HG03097 (cell line): Measurements from ENCODE around the gene CYFIP2.

Experiments used
- ATAC-seq: cut with Tn5 transposase; IDR thresholded peaks from one replicate; pipeline ENCODE4 v1.9.1; 2021; ENCODE audit not compliant: unreplicated experiment, low FRiP score

Gene CYFIP2

GRCh38 chr5:157312492-157312891 is 46.6 kb downstream of the CYFIP2 start:
- peak; percentile 69 for ATAC-seq

DNA sequence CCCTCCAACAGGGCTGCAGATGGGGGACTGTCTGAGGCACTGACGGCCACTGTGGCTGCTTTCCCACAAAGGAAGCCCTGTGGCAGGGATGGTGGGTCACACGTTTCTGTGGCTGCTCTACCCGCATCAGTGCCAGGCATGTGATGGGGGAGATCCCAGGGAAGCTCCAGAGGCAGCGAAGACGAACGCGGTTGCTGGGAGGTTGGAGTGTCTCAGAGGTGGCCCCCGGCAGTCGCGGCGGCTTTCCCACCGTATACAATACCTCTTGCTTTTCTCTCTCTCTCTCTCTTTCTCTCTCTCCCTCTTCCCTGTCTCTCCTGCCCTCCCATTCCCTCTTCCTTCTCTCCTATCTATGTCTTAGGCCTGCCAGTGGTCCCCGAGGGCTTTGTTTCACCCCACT is 56.7 kb downstream of the CYFIP2 start:
- no peak for ATAC-seq

GRCh38 chr5:157323107-157323706 is 57.3 kb downstream of the CYFIP2 start:
- no peak for ATAC-seq

DNA sequence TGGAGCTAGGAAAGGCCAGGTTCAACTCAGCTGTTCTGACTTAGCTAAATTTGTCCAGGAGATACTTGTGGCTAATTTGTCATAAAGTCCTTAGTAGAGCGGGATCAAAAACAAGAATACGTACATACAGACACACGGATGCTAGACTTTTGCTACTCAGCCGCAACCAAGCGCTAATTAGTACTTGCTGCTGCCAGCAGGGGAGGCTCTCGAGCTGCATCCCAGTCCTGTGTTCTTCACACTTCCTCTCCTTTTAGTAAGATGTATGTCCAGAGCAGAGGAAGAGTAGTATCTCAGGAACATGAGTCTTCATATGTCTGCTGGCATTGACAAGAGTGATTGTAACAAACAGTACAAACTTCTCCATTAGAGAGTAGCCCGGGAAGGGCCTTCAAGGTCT is 58.3 kb downstream of the CYFIP2 start:
- no peak for ATAC-seq

GRCh38 chr5:157326440-157327005 is 60.6 kb downstream of the CYFIP2 start:
- ATAC-seq, result no peak

DNA sequence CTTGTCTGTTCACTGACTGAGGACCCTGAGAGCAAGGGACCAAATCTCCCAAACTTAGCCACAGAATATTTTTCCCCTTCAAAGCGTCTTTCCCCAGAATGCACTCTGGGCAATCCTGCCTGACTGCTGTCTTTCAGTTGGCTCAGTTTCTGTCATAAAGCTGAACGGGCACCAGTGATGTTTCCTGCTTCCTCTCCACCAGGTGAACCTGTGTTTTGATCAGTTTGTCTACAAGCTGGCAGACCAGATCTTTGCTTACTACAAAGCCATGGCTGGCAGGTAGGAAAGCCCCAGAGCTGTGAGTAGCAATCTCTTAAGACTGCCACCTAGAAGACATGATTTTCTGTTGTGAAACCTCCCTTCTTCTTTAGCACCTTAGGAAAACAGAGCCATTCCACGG is 61.8 kb downstream of the CYFIP2 start:
- ATAC-seq, result no peak

- ATAC-seq, result no peak
These were observed 62.5 kb downstream of the CYFIP2 start for GRCh38 chr5:157328277-157328912.

- ATAC-seq, result no peak
These were observed 65.9 kb downstream of the CYFIP2 start for GRCh38 chr5:157331807-157332206.

DNA sequence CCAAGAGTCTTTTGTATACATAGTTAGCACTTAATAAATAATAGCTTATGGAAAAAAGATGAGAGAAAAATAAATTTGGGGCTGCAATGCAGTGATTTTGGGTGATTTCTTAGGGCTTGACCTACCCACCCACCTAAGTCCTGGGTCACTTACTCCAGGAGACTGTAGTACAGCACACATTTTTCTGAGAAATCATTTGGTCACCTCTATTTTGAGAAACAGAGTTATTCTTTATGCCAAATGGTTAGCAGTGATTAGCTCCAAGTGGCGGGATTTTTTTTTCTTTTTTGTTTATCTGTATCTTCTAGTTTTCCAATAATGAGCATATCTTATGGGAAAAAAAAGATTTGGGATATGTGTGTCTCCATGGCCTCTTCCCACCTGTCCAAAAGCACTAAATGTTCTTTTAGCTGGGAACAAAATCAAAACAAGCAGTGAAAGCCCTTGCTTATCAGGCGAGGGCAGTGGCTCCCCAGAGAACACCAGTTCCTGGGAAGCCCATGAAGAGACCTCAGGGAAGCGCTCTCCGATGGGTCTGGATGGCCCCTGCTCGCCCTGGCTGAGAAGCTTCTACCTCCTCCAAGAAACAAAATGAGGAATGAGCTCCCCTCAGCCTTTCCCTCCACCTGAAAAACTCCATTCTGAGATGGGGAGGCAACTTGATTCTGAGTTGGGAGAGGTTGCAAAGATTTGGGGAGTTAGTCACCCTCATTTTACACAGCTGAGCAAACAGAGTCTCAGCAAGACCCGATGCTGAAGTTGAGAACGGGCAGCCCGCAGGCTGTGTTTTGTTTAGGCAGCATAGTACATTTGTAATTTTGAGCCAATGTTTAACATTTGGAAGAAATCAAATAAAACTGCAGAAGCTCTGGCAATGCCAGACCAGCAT is 69.9 kb downstream of the CYFIP2 start:
- no peak for ATAC-seq

GRCh38 chr5:157336423-157336744 is 70.5 kb downstream of the CYFIP2 start:
- ATAC-seq, result no peak

GRCh38 chr5:157339409-157339808 is 73.5 kb downstream of the CYFIP2 start:
- no peak for ATAC-seq

DNA sequence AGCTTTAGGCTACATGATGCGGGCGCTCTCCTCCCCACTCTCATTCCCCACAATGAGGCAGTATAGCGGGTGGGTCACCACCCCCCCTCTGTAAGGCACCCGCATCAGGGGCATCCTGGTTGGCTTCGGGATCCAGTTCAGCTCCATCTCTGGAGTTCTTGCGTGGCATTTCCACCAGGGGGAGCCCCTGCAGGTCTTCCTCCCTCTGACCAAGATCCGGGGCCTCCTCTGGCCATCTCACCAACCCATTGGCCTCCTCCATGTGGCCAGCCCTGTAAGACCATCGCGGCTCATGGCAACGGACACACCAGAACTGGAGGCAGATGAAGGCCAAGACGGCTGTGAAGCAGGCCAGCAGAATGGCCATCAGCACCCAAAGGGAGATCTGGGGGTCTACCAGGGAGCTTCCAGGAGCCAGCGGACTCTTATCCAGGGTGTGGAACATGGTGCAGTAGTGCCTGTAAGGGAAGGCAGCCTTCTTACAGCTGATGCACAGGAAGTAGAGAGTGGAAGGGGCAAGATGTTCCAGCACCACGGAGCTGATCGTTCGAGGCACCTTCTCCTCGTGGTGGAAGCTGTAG is 77.0 kb downstream of the CYFIP2 start:
- ATAC-seq, result no peak

GRCh38 chr5:157343842-157344790 is 78.2 kb downstream of the CYFIP2 start:
- no peak for ATAC-seq

GRCh38 chr5:157345067-157345466 is 79.1 kb downstream of the CYFIP2 start:
- ATAC-seq, result no peak

GRCh38 chr5:157345485-157345884 is 79.6 kb downstream of the CYFIP2 start:
- ATAC-seq, result no peak

DNA sequence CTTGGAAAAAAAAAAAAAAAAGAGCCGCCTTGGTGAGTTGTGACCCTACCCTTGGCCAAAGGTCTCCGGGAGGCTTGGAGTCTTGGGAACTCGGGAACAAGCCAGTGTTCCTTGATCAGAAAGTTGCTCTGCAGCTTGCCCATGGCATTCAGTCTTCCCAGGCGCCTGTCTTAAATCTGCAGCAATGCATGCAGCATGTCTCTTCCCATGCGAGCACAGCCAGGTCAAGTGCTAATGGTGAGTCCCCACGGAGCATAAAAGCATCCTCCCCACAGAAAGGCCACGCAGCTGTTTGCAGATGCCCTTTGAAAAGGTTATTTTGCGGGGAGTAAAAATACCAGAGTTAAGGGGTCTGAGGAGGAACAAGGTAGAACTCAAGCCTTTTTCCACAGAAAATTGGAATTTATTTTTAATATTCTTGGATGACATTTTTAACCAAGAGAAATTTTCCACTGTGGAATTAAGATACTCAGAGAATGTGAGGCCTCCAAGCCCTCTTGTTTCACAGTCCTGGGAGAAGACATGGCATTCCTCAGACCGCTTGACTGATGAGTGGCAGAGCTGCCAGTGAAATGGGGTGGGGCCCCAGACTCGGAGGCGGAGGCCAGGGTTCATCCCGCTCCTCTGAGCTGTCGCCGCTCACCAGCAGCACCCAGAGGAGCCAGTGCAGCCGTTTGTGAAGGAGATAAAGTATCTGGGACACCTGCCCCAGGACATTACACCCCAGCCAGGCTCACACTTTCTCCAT is 81.6 kb downstream of the CYFIP2 start:
- ATAC-seq, result no peak

DNA sequence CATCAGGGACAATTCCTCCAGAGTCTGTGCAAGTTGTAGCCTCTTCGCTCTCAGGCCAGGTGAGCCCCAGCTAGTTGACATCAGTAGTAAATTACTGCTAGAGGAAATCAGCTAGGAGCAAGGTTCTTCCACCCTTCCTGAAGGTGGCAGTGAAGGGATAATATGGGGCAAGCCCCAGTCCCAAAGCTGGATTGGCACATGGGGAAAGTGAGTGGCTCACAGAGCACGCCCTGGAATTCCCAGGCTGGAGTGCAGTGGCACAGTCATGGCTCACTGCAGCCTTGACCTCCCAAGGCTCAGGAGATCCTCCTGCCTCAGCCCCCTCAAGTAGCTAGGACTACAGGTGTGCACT is 82.1 kb downstream of the CYFIP2 start:
- ATAC-seq, result no peak

GRCh38 chr5:157350939-157351801 is 85.2 kb downstream of the CYFIP2 start:
- no peak for ATAC-seq

GRCh38 chr5:157351802-157352092 is 85.8 kb downstream of the CYFIP2 start:
- no peak for ATAC-seq
